Activated CD8-positive, alpha-beta T cell treated with anti-CD3 and anti-CD28 coated beads, Interleukin-2, amount 10 ng/mL, durations not matched to agents 7 days and 5 days (primary cell): ENCODE data around the gene ARID1B. TPM values are rescaled to one million over a fixed set of nuclear protein-coding genes. Genes with fewer than 3 reads are reported as not detected.
A peak's percentile ranks its signal among the peaks of the same experiment; 100 is the strongest.

Experiments
- ATAC-seq: fragments of 150-1000 bp; cut with Tn5 transposase; one replicate; pipeline ENCODE4 v1.10.0; 2021; ENCODE audit warnings: moderate library complexity
- CTCF ChIA-PET: fragments of 350-600 bp; sonication (Branson Sonifier 250); formaldehyde crosslinking; loops from one replicate; lab custom pipeline; 2021; ENCODE audit warnings: antibody characterized with exemption; lab: Charles Lee
- POLR2A ChIA-PET: fragments of 350-600 bp; sonication (Branson Sonifier 250); formaldehyde crosslinking; loops from one replicate; lab custom pipeline; 2021; ENCODE audit warnings: antibody characterized with exemption; lab: Charles Lee
- DNase-seq: peaks from one replicate; pipeline ENCODE4 v3.0.0-alpha.2; 2020
- H3K27ac Mint-ChIP-seq: one replicate; pipeline ENCODE4 v1.8.0; 2021; ENCODE audit warnings: mild to moderate bottlenecking, mixed read lengths
- H3K27me3 Mint-ChIP-seq: one replicate; pipeline ENCODE4 v1.8.0; 2021; ENCODE audit warnings: low read depth, mixed read lengths
- H3K36me3 Mint-ChIP-seq: one replicate; pipeline ENCODE4 v1.8.0; 2021; ENCODE audit warnings: low read depth, mixed read lengths
- H3K4me1 Mint-ChIP-seq: one replicate; pipeline ENCODE4 v1.8.0; 2021; ENCODE audit warnings: low read depth, mixed read lengths
- H3K4me3 Mint-ChIP-seq: one replicate; pipeline ENCODE4 v1.8.0; 2021; ENCODE audit warnings: mild to moderate bottlenecking, mixed read lengths
- H3K9me3 Mint-ChIP-seq: one replicate; pipeline ENCODE4 v1.8.0; 2022; ENCODE audit warnings: mixed read lengths; ENCODE audit not compliant: insufficient read depth
- total RNA-seq, 2 experiments: library from RNA; stranded (reverse); gene quantifications; one replicate each; pipeline ENCODE4 v1.2.3, GENCODE V29; 2021

The ARID1B gene
- total RNA-seq, 2 experiments from 2014 or later = 60.9 to 62.4 TPM

- POLR2A ChIA-PET = interaction anchor here (0.6 to 0.9 kb wide), 2 partner anchors 88 to 179 kb away, joined by 3 read pairs; no protein-coding TSS in a partner anchor
- DNase-seq (no peak), ATAC-seq (no peak)
- H3K27ac Mint-ChIP-seq = no peak overlapping the region
- H3K4me1 Mint-ChIP-seq = peaks cover 28% of the 10 kb centered on the region
- H3K4me3 Mint-ChIP-seq = no peak overlapping the region
- CTCF ChIA-PET = no interaction called here
- H3K36me3 Mint-ChIP-seq = peaks cover 2% of the 10 kb centered on the region
- no peaks in the 10 kb centered on the region for H3K27me3 Mint-ChIP-seq
- no peaks in the 10 kb centered on the region for H3K9me3 Mint-ChIP-seq
Measured at GRCh38 chr6:156864557-156864956, 87.4 kb downstream of the ARID1B start.

- Mint-ChIP-seq H3K9me3 (no peaks in the 10 kb centered on the region), H3K36me3 (peaks cover 2% of the 10 kb centered on the region), H3K4me3 (no peak overlapping the region), H3K4me1 (peaks cover 28% of the 10 kb centered on the region), H3K27ac (peak overlapping the region; percentile 26), H3K27me3 (no peaks in the 10 kb centered on the region)
- POLR2A ChIA-PET = interaction anchor here (0.9 kb wide), 1 partner anchor 89 kb away, joined by 3 read pairs; no protein-coding TSS in a partner anchor
- DNase-seq = no peak
- CTCF ChIA-PET = interaction anchor here (1.4 kb wide), 1 partner anchor 10 kb away, joined by 3 read pairs; no protein-coding TSS in a partner anchor
- ATAC-seq = no peak
Measured at GRCh38 chr6:156865019-156865629, 87.9 kb downstream of the ARID1B start.

GRCh38 chr6:156866220-156867015, 89.2 kb downstream of the ARID1B start:
- H3K4me3 Mint-ChIP-seq = no peak overlapping the region
- H3K36me3 Mint-ChIP-seq = no peaks in the 10 kb centered on the region
- ATAC-seq = no peak
- no peaks in the 10 kb centered on the region for H3K27me3 Mint-ChIP-seq
- ChIA-PET POLR2A (no interaction called here), CTCF (interaction anchor here (1.2 to 1.4 kb wide), 2 partner anchors 9 to 70 kb away, joined by 3 read pairs; no protein-coding TSS in a partner anchor)
- no peak overlapping the region for H3K27ac Mint-ChIP-seq
- H3K4me1 Mint-ChIP-seq = peaks cover 28% of the 10 kb centered on the region
- no peak for DNase-seq
- no peaks in the 10 kb centered on the region for H3K9me3 Mint-ChIP-seq

GRCh38 chr6:156867121-156867520, 89.9 kb downstream of the ARID1B start:
- ChIA-PET POLR2A (no interaction called here), CTCF (interaction anchor here (1.2 kb wide), 1 partner anchor 70 kb away, joined by 3 read pairs; no protein-coding TSS in a partner anchor)
- no peak overlapping the region for H3K4me3 Mint-ChIP-seq
- no peak for DNase-seq
- H3K9me3 Mint-ChIP-seq = no peaks in the 10 kb centered on the region
- H3K27ac Mint-ChIP-seq = no peak overlapping the region
- H3K36me3 Mint-ChIP-seq = no peaks in the 10 kb centered on the region
- ATAC-seq = no peak
- H3K27me3 Mint-ChIP-seq = no peaks in the 10 kb centered on the region
- H3K4me1 Mint-ChIP-seq = peaks cover 24% of the 10 kb centered on the region

GRCh38 chr6:156868385-156868784, 91.2 kb downstream of the ARID1B start:
- ATAC-seq = no peak
- H3K27ac Mint-ChIP-seq = no peak overlapping the region
- no peaks in the 10 kb centered on the region for H3K27me3 Mint-ChIP-seq
- H3K9me3 Mint-ChIP-seq = no peaks in the 10 kb centered on the region
- CTCF ChIA-PET = no interaction called here
- DNase-seq = no peak
- H3K4me1 Mint-ChIP-seq = peaks cover 14% of the 10 kb centered on the region
- H3K4me3 Mint-ChIP-seq = no peak overlapping the region
- POLR2A ChIA-PET = no interaction called here
- H3K36me3 Mint-ChIP-seq = no peaks in the 10 kb centered on the region

- H3K4me1 Mint-ChIP-seq = peaks cover 21% of the 10 kb centered on the region
- no peak overlapping the region for H3K4me3 Mint-ChIP-seq
- POLR2A ChIA-PET = no interaction called here
- no peaks in the 10 kb centered on the region for H3K27me3 Mint-ChIP-seq
- ATAC-seq (no peak), DNase-seq (no peak)
- CTCF ChIA-PET = interaction anchor here (1.2 kb wide), 1 partner anchor 12 kb away, joined by 3 read pairs; no protein-coding TSS in a partner anchor
- peaks cover 4% of the 10 kb centered on the region for H3K36me3 Mint-ChIP-seq
- H3K9me3 Mint-ChIP-seq = no peaks in the 10 kb centered on the region
- H3K27ac Mint-ChIP-seq = no peak overlapping the region
Measured at GRCh38 chr6:156869980-156870398, 92.8 kb downstream of the ARID1B start.

GRCh38 chr6:156870924-156871539, 93.9 kb downstream of the ARID1B start:
- H3K27me3 Mint-ChIP-seq = no peaks in the 10 kb centered on the region
- H3K4me3 Mint-ChIP-seq = no peak overlapping the region
- H3K27ac Mint-ChIP-seq = no peak overlapping the region
- POLR2A ChIA-PET = no interaction called here
- ATAC-seq (no peak), DNase-seq (no peak)
- H3K4me1 Mint-ChIP-seq = peaks cover 27% of the 10 kb centered on the region
- CTCF ChIA-PET = no interaction called here
- no peaks in the 10 kb centered on the region for H3K9me3 Mint-ChIP-seq
- peaks cover 4% of the 10 kb centered on the region for H3K36me3 Mint-ChIP-seq

GRCh38 chr6:156872903-156873302, 95.7 kb downstream of the ARID1B start:
- no peak overlapping the region for H3K27ac Mint-ChIP-seq
- H3K4me3 Mint-ChIP-seq = no peak overlapping the region
- H3K9me3 Mint-ChIP-seq = no peaks in the 10 kb centered on the region
- DNase-seq (no peak), ATAC-seq (no peak)
- H3K36me3 Mint-ChIP-seq = peaks cover 4% of the 10 kb centered on the region
- POLR2A ChIA-PET = no interaction called here
- peaks cover 16% of the 10 kb centered on the region for H3K4me1 Mint-ChIP-seq
- CTCF ChIA-PET = no interaction called here
- no peaks in the 10 kb centered on the region for H3K27me3 Mint-ChIP-seq

GRCh38 chr6:156873654-156874380, 96.6 kb downstream of the ARID1B start:
- no peak for DNase-seq
- ChIA-PET POLR2A (no interaction called here), CTCF (interaction anchor here (0.5 kb wide), 1 partner anchor 32 kb away, joined by 3 read pairs; no protein-coding TSS in a partner anchor)
- H3K4me1 Mint-ChIP-seq = peaks cover 16% of the 10 kb centered on the region
- peak overlapping the region; percentile 37 for H3K27ac Mint-ChIP-seq
- no peak for ATAC-seq
- no peak overlapping the region for H3K4me3 Mint-ChIP-seq
- no peaks in the 10 kb centered on the region for H3K9me3 Mint-ChIP-seq
- H3K27me3 Mint-ChIP-seq = no peaks in the 10 kb centered on the region
- peaks cover 4% of the 10 kb centered on the region for H3K36me3 Mint-ChIP-seq

- no peaks in the 10 kb centered on the region for H3K27me3 Mint-ChIP-seq
- no peaks in the 10 kb centered on the region for H3K9me3 Mint-ChIP-seq
- ChIA-PET CTCF (interaction anchor here (1.0 kb wide), 1 partner anchor 9 kb away, joined by 3 read pairs; no protein-coding TSS in a partner anchor), POLR2A (interaction anchor here (0.8 kb wide), 1 partner anchor 96 kb away, joined by 3 read pairs; no protein-coding TSS in a partner anchor)
- H3K27ac Mint-ChIP-seq = no peak overlapping the region
- no peak overlapping the region for H3K4me3 Mint-ChIP-seq
- peaks cover 16% of the 10 kb centered on the region for H3K4me1 Mint-ChIP-seq
- no peak for ATAC-seq
- H3K36me3 Mint-ChIP-seq = peaks cover 4% of the 10 kb centered on the region
- DNase-seq = no peak
Measured at GRCh38 chr6:156875062-156875461, 97.9 kb downstream of the ARID1B start.

- Mint-ChIP-seq H3K9me3 (no peaks in the 10 kb centered on the region), H3K4me1 (peaks cover 16% of the 10 kb centered on the region), H3K27ac (no peak overlapping the region), H3K36me3 (peaks cover 4% of the 10 kb centered on the region), H3K4me3 (no peak overlapping the region), H3K27me3 (no peaks in the 10 kb centered on the region)
- ATAC-seq (no peak), DNase-seq (no peak)
- ChIA-PET CTCF (no interaction called here), POLR2A (no interaction called here)
Measured at GRCh38 chr6:156876302-156876701, 99.1 kb downstream of the ARID1B start.
